Stimulated activated CD4-positive, alpha-beta T cell treated with anti-CD3 and anti-CD28 coated beads, Interleukin-4, amount 100 ng/mL, for 1 hour (primary cell): ENCODE results near the gene DCHS1.

Experiments
- DNase-seq: peaks from one replicate; pipeline ENCODE4 v3.0.0-alpha.2; 2020

DCHS1 gene

DNA sequence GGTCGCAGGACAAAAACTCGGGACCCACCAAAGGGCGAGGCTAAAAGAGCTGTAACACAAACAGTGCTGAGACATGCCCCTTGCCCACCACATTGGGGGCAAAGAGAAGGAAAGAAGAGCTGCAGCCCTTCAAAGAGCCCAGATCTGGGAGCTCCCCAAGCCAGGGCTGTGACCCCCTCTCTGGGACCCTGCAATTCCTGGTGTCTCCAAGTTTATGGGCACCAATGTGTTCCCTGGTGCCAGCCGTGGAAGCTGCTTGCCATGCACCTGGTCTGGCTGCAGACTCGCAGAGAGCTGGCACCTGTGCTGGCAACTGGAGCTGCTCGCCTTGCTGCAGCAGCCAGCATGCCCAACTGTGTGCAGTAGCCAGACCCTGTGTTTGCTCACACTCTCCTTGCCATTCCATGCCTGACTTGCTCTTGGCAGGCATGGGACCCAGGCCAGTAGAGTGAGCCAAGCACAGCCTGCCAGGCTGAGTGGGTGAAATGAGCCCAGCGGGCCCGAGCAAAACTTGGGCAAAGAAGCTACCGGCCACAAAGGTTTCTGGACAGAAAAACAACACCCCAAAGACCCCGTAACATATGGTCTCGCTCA, 68.2 kb downstream of the DCHS1 start:
- no peak for DNase-seq

DNA sequence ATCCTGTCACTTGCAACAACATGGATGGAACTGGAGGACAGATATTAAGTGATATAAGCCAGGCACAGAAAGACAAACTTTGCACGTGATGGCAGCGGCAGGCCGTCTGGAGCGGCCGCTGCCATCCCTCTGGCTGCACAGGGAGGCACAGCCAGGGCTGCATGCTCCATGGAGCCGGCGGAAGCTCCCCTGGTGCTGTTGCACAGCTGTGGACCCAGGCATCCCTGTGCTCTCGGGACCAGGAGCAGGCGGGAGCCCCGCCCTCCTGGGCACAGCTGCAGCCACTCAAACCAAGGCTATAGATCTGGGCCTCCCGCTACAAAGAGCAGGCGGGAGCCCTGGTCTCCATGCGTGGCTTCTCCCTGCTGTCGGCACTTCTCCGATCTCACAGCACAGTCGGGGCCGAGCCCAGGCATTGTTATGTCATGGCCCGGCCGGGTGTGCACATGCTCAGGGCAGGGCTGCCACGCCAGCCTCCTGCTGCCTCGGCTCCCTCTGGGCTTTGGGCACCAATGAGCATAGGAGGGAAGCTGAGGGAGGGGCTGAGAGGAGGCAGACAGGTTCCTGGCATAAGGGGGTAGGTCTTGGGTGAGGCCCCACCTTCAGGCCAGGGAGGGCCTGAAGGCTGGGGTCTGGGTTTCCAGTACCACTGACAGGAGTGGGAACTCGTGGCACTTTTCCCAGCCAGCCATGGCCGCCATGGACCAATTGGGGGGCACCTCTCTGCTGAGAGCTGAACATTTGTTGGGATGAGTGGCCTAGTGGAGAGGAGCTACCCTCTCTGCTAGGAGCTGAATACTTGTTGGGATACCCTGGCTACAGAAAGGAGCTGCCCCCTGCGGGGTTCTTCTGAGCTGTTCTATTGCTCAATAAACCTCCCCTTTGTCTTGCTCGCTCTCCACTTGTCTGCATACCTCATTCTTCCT, 68.9 kb downstream of the DCHS1 start:
- DNase-seq, result no peak

DNA sequence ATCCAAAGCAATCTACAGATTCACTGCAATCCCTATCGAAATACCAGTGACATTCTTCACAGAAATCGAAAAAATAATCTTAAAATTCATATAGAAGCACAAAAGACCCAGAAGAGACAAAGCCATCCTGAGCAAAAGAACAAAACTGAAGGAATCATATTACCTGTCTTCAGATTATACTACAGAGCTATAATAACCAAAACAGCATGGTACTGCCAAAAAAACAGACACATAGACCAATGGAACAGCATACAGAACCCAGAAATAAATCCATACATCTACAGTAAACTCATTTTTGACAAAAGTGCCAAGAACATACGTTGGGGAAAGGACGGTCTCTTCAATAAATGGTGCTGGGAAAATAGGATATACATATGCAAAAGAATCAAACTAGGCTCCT, 71.1 kb downstream of the DCHS1 start:
- DNase-seq, result no peak

DNA sequence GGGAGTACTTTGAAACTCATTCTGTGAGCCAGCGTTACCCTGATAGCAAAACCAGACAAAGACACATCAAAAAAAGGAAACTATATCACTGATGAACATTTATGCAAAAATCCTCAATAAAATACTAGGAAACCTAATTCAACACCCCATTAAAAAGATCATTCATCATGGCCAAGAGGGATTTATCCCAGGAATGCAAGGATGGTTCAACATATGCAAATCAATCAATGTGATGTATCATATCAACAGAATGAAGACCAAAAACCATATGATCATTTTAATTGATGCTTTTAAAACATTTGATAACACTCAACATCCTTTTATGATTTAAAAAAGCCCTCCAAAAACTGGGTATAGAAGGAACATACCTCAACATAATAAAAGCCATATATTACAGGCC, 72.0 kb downstream of the DCHS1 start:
- DNase-seq, result no peak

DNA sequence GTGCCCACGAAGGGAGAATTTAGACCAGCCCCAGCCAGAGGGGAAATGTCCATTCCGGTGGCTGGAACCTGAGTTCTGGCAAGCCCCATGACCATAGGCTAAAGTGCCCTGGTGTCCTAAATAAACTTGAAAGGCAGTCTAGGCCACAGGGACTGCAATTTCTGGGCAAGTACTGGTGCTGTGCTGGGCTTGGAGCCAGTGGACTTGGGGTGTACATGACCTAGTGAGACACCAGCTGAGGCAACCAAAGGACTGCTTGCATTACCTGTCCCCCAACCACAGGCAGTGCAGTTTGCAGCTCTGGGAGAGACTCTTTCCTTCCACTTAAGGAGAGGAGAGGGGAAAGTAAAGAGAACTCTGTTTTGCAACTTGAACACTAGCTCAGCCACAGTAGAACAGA, 75.9 kb downstream of the DCHS1 start:
- no peak for DNase-seq

DNA sequence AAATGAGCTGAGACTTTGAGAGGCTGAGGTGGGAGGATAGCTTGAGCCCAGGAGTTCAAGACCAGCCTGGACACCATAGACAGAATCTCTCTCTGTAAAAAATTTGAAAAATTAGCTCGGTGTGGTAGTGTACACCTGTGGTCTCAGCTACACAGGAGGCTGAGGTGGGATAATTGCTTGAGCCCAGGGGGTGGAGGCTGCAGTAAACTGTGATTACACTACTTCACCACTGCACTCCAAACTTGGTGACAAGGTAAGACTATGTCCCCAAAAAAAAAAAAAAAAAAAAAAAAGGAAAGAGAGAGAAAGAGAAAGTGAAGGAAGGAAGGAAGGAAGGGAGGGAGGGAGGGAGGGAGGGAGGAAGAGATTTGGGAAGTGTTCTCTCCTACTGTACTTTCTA, 77.5 kb downstream of the DCHS1 start:
- no peak for DNase-seq

DNA sequence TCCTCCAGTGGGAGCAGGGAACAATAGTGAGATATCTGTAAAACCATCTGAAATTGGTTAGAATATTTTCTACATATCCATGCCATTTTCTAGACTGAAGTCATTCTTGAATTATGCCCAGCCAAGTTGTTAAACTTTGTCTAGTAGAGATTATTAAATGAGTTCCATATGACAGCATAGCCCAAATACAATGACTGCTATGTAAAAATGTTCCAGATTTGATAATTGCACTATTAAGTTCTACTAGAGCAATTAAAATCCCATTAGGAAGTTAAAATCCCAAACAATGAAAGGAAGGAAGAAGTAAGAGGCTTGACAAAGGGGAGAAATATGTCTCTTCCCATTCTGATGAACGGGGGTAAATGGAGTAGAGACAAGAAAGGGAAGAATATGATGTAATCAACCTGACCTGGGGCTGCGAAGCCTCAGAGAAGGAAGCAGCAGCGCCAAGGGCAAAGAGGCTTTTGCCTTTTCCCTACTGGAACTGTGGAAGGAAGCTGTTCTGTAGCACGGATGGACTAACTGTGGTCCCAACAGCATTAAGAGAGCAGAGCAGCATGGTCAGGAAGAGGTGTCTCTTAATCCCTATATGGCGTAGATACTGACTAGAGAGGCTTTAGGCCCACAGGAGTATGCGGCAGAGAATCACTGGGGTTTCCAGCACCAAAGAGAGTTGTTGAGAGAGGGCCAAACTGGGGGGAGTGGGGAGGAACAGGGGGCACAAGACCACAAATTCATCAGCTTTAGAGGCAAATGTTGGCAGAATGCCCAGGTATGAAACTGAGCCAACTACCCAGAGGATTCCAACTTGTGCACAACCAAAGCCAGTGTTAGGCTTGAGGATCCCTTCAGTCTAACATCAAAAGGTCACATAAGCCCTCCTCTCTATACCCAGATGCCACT, 78.9 kb downstream of the DCHS1 start:
- no peak for DNase-seq

DNA sequence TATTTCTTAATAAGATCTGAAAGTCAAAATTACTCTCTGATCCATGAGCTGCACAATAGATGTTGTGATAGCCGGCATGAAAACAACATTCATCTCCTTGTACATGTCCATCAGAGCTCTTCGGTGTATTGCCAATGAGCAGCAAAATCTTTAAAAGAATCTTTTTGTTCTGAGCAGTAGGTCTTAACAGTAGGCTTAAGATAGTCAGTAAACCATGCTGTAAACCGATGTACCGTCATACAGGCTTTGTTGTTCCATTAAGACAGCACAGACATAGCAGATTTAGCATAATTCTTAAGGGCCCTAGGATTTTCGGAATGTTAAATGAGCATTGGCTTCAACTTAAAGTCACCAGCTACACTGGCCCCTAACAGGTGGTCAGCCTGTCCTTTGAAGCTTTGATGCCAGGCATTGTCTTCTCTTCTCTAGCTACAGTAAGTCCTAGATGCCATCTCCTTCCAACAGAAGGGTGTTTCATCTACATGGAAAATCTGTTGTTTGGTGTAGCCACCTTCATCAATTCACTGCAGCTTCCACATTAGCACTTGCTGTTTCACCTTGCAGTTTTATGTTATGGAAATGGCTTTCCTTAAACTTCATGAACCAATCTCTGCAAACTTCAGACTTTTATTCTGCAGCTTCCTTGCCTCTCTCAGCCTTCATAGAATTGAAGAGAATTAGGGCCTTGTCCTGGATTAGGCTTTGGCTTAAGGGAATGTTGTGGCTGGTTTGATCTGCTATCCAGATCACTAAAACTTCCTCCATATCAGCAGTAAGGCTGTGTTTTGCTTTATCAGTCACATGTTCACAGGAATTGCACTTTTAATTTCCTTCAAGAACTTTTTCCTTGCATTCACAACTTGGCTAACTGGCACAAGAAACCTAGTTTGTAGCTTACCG, 80.5 kb downstream of the DCHS1 start:
- DNase-seq, result no peak

DNA sequence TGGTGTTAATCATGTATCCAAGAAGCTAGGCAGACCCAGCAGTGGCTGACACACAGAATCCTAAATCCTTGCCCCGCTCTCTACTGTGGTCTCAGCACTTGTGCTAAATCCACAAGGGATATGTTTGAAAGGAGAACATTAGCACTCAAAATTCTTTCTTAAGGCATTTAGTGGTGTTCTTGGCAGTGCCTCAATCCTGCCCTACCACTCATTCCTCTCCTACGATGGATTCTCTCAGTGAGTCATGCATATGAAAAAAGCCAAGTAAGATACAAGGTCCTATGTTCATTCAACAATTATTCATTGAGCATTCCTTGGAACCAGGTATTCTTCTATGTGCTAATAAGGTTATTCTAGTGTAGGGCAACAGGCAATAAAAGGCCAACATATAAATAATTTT, 83.4 kb downstream of the DCHS1 start:
- DNase-seq, result no peak

DNA sequence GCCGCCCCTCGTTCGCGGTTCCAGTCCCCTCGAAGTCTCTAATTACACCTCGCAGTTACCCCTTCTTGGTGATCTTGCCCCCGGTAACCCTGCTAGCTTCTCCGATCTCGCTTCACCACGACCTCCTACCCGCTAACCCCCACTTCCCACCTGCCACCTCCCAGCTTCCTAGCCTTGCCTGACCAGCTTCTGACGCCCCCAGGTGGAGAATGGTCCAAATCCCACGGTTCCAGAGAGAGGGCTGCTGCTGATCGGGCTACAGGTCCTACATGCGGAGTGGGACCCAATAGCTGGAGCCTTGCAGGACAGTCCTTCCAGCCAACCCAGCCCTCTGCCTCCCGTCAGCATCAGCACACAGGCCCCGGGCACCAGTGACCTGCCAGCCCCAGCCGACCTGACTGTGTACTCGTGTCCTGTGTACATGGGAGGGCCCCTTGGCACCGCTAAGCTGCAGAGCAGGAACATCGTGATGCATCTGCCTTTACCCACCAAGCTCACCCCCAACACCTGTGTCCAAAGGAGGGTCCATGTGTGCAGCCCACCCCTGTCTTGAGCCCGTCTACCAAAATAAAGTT, 84.1 kb downstream of the DCHS1 start:
- no peak for DNase-seq
